NCI-H2227 (cell line): ENCODE results near the gene SPECC1.
"Not testable (repeated sequence)": the region's sequence is repeated elsewhere in the genome, so short reads cannot be mapped to it uniquely, and the experiment has no call there.

Experiments
- DNase-seq: peaks from one replicate; lab custom pipeline; 2025; ENCODE audit not compliant: unreplicated experiment; lab: John Stamatoyannopoulos, UW

Gene SPECC1

GRCh38 chr17:20092973-20093626 lies 83.9 kb downstream of the SPECC1 start:
- no peak for DNase-seq

- no peak for DNase-seq
These were observed 85.6 kb downstream of the SPECC1 start for GRCh38 chr17:20094777-20095176.

- DNase-seq = peak; percentile 60
These were observed 86.3 kb downstream of the SPECC1 start for GRCh38 chr17:20095336-20096080.

- DNase-seq = no peak
These were observed 87.3 kb downstream of the SPECC1 start for GRCh38 chr17:20096430-20096829.

- no peak for DNase-seq
These were observed 88.2 kb downstream of the SPECC1 start for GRCh38 chr17:20097330-20097729.

GRCh38 chr17:20098314-20098713 lies 89.2 kb downstream of the SPECC1 start:
- no peak for DNase-seq

- DNase-seq = not testable (repeated sequence)
These were observed 91.6 kb downstream of the SPECC1 start for GRCh38 chr17:20100806-20101205.

- no peak for DNase-seq
These were observed 94.6 kb downstream of the SPECC1 start for GRCh38 chr17:20103454-20104446.

GRCh38 chr17:20105539-20106280 lies 96.6 kb downstream of the SPECC1 start:
- DNase-seq = no peak

- not testable (repeated sequence) for DNase-seq
These were observed 97.3 kb downstream of the SPECC1 start for GRCh38 chr17:20106446-20106845.

GRCh38 chr17:20109076-20109475 lies 99.9 kb downstream of the SPECC1 start:
- DNase-seq = no peak

GRCh38 chr17:20111538-20111937 lies 102.4 kb downstream of the SPECC1 start:
- DNase-seq = no peak

GRCh38 chr17:20114466-20114865 lies 105.3 kb downstream of the SPECC1 start:
- DNase-seq = no peak

- DNase-seq = peak; percentile 62
These were observed 107.6 kb downstream of the SPECC1 start for GRCh38 chr17:20116683-20117309.

GRCh38 chr17:20118280-20118679 lies 109.1 kb downstream of the SPECC1 start:
- no peak for DNase-seq

GRCh38 chr17:20120836-20121235 lies 111.7 kb downstream of the SPECC1 start:
- no peak for DNase-seq

- DNase-seq = peak; percentile 20
These were observed 112.4 kb downstream of the SPECC1 start for GRCh38 chr17:20121359-20122253.

GRCh38 chr17:20122254-20122879 lies 113.2 kb downstream of the SPECC1 start:
- DNase-seq = no peak

- no peak for DNase-seq
These were observed 114.0 kb downstream of the SPECC1 start for GRCh38 chr17:20123209-20123608.
